GM10847 (cell line): ENCODE data around the gene SLC35E3.

Experiments used
- POLR2A ChIP-seq: IDR thresholded peaks from 2 replicates; pipeline ENCODE4 v1.6.1; 2011; ENCODE audit not compliant: insufficient read length; ENCODE audit errors: extremely low read depth

SLC35E3 gene

DNA sequence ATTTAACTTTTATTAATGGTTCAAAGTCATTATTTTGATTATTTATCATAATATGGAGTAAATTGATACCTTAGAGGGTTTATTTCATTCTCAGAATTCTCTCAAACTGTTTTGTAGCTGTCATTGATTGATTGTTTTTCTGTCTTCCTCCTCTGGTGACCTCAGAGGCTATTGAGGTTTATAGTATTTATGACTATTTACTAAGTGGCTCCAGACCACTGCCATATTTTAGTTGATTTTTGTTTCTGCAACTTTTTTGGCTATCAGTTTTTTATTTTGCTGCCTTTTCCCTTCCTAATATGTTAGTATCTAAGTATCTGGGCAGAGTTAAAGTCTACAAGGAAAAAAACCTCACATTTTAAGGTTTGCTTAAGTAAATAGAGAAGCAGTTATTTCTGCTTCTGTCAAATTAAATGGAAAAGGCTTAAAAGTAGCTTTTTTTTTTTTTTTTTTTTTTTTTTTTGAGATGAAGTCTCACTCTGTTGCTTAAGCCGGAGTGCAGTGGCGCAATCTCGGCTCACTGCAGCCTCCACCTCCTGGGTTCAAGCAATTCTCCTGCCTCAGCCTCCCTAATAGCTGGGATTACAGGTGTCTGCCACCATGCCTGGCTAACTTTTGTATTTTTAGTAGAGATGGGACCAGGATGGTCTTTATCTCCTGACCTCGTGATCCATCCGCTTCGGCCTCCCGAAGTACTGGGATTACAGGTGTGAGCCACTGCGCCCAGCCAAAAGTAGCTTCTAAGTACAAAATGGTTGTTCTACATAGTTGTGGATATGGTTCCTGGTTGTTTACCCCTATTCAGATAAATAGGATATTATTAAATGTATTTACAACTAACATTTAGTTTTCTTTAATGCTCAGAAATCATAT is 70.2 kb downstream of the SLC35E3 start:
- no peak for TF ChIP-seq POLR2A

DNA sequence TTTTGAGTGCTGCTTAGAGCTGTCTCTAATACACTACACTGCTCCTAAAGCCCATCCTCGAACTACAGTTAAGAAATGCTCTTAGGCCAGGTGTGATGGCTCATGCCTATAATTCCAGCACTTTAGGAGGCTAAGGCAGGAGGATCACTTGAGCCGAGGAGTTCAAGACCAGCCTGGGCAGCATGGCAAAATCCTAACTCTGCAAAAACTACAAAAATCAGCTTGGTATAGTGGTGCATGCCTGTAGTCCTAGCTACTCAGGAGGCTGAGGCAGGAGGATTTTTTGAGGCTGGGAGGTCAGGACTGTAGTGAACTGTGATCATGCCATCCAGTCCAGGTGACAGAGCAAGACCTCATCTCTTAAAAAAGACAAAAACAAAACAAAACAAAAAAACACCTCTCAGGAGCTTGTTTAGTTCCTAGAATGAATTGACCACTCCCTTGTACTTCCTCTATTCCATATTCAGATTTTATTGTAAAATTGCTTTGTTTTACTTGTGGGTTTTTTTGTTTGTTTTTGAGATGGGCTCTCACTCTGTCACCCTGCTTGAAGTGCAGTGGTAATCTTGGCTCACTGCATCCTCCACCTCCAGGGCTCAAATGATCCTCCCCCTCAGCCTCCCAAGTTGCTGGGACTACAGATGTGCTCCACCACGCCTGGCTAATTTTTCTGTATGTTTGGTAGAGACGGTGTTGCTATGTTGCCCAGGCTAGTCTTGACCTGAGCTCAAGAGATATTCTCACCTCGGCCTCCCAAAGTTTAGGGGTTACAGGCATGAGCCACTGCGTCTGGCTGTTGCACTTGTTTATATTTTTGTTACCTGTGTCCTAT is 75.6 kb downstream of the SLC35E3 start:
- TF ChIP-seq POLR2A: no peak

DNA sequence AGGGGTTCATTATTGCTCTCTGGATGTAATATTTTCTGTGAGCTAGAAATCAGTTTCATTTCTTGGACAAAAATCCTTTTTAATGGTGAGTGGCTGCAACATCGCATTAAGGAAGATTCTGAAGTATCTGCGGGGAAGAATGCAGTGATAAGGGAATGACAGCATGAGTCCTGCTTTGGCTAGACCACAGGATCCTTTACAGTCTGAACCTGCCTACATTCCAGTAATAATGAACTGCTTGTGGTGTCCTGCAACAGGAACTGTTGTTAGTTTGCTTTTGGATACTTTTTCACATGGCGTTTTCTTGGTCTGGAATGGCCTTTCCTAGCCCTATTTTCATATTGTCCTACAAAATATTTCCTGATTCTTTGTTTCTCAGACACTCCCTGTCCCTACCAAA is 77.7 kb downstream of the SLC35E3 start:
- TF ChIP-seq POLR2A: no peak

DNA sequence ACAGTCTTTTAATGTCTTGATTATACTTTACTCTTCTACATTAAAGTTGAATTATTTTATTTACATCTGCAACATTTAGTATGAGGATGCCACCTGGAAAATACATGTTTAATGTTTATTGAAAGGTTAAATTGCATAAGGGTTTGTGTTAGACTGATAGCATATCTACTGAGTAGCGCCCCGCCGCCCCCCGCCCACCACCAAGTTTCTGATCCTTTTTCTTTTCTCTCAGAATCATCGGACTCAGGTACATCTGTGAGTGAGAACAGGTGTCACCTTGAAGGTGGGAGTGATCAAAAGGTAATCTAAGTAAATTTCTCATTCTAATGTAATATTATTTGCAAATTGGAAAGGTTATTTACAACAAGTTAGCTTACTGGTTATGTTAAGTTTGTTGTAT is 78.2 kb downstream of the SLC35E3 start:
- no peak for TF ChIP-seq POLR2A

DNA sequence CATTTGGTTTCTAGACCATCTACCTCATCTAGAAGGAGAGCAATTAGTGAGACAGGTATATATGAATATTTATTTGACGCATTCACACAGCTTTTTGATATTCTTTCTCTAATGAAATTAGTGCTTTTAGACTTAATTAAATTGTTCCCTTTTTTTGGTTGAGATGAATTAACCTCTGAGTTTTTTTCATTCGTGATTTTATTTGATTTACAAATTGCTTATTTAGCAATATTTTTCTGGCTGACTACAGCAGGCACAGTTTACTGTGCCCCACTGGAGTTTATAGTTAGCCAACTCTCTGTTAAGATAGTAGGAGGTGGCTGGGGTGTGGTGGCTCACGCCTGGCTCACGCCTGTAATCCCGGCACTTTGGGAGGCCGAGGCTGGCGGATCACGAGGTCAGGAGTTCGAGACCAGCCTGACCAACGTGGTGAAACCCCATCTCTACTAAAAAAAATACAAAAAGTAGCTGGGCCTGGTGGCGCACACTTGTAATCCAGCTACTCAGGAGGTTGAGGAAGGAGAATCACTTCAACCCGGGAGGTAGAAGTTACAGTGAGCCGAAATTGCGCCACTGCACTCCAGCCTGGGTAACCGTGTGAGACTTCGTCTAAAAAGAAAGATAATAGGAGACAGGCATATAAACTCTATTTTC is 78.7 kb downstream of the SLC35E3 start:
- no peak for TF ChIP-seq POLR2A

DNA sequence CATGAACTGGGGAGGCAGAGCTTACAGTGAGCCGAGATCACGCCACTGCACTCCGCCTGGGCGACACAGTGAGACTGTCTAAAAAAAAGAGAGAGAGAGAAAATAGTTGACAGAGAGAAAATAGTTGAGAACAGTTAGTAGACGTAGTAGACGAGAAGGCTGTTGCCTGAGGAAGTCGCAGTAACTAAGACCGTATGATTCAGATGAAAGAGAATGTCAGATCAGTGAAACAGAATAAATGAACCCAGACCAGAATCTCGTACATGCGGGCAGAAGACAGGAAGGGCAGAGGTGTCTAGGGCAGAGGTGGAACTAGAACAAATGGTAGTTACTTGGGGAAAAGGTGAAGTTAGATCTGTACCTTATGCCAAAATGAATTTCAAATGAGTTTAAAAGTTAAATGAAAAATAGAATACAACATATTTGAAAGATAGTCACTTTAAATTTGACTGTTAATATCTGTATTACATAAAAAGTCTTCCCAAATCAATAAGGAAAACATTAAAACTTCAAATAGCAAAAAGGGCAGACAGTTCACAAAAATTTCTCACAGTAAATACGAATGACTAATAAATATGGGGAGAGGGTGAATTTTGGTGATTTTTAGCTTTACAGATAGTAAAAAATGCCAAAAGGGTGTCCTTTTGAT is 79.7 kb downstream of the SLC35E3 start:
- TF ChIP-seq POLR2A: no peak

DNA sequence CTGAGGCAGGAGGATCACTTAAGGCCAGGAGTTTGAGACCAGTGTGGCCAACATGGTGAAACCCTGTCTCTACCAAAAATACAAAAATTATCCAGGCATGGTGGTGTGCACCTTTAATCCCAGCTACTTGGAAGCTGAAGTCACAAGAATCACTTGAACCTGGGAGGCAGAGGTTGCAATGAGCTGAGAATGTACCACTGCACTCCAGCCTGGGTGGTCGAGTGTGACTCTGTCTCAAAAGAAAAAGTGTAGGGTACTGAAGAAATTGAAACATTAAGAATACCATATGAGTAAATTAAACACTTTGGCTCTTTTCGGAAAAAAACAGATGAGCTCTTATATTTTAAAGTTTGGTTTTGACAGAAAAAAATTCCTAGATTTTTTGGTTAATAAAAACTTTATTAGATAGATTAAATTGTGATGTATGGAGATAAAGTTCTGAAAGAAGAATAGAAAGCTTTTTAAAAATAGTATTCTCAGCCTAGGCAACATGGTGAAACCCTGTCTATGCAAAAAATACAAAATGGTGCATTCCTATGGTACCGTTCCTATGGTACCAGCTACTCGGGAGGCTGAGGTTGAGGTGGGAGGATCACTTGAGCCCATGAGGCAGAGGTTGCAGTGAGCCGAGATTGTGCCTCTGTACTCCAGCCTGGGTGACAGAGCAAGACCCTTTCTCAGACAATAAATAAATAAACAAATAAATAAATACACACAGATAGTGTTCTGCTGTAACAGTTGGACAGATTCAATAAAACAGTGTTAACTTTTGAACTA is 82.1 kb downstream of the SLC35E3 start:
- TF ChIP-seq POLR2A: no peak

DNA sequence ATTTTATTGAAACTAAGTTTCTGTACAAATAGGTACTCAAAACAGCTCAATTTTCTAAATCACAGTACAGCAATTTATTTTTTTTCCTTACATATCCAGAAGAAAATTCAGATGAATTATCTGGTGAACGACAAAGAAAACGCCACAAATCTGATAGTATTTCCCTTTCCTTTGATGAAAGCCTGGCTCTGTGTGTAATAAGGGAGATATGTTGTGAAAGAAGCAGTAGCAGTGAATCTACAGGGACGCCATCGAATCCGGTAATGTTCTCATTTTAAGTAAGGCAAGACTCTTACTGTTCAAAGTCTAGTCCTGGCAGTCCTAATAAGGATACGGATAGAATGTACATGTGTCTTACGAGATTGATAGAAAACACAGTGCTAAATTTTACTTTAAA is 82.7 kb downstream of the SLC35E3 start:
- TF ChIP-seq POLR2A: no peak
